NCI-H146 treated with DMSO at 0.1 percent for 48 hours (cell line): ENCODE measurements around the gene DPP4.
"Not testable (repeated sequence)": the region's sequence is repeated elsewhere in the genome, so short reads cannot be mapped to it uniquely, and the experiment has no call there.

ENCODE experiments used
- DNase-seq: peaks from one replicate; lab custom pipeline; 2025; ENCODE audit not compliant: unreplicated experiment; lab: John Stamatoyannopoulos, UW

Gene DPP4

DNA sequence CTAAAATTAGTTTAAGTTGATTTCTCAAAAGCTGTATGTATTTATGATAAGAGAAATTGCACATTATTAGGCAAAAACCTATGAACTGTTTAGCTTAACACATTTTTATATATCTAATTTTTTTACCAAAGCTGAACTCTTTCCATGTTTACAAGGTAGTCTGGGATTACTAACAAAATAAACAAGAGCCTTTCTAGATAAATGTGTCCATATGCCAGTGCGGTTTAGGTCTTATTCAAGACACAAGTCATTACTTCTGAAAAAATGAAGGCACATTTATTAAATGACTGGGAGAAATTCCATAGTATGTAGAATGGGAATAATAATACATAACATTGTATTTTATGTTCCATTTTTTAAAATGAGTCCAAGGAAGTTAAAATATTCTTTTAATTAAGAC is 82.0 kb downstream of the DPP4 start:
- no peak for DNase-seq

DNA sequence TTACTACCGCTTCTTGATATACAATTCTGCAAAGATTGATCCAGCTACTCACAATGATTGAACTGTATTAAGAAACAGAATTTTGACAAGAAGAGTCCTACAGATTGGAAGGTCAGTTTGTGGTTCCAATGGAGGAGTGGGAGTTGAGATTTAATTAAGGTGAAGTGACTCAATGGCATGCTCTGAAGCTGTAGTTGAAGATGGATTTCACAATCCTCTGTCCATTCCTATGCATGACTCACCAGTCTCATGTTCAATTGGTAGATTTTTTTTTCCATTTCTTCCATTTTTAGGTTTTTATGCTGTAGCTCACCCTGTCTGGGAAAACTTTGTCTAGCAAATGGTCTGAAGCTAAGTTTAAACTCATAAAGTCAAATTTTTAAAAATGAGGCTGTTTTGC is 83.3 kb downstream of the DPP4 start:
- no peak for DNase-seq

GRCh38 chr2:161990036-161990435 is 84.0 kb downstream of the DPP4 start:
- DNase-seq: no peak

DNA sequence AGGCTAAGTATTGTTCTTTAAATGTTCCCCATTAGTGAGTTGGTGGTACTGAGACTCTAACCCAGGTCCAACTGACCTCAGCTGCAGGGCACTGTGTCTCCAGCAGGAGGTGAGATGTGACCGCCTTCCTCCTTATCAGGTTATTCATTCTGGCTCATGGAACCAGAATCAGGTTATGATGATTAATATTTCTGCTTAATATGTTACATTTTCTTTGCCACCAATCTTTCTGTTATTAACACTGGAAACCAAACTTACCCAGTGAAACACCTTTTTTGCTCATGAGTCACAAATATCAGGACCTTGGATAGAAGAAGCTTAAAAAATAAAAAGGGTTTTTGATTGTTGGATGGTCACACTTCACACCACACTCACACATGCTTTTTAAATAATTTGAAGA is 85.4 kb downstream of the DPP4 start:
- no peak for DNase-seq

DNA sequence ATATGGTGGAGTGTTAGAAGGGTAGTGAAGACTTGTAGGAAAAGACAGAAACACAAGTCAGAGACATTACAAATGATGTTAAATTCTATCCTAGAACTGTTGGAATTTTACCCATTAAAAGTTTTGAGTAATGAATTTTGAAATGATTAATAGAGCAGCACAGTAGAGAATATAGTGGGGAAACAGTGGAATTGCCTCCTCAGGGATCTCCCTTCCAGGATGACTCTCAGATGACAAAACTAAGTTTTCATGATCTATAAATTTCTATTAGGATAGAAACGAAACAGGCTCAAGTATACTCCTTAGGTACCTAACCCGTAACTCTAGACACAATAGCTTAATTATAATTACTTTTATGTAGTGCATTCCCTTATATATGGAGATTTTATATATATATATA is 86.7 kb downstream of the DPP4 start:
- no peak for DNase-seq

DNA sequence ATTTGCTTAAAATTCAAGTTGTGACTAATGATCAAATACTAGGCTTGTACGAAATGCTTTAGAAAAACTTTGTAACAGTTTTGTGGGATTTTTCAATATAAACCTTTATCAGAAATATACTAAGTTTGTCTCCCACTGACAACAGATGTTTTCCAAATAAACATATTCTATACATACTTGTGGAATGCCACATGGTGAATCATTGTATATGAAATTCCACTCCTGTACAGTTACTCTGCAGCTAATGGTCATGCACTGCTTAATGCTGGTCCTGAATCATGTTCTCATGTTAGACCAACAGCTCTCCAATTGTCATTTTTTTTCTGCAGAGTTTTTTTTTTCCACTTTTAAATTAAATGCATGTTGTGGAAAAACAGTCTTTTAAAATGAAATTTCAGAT is 90.1 kb downstream of the DPP4 start:
- DNase-seq: no peak

GRCh38 chr2:161983331-161983651 is 90.7 kb downstream of the DPP4 start:
- no peak for DNase-seq

DNA sequence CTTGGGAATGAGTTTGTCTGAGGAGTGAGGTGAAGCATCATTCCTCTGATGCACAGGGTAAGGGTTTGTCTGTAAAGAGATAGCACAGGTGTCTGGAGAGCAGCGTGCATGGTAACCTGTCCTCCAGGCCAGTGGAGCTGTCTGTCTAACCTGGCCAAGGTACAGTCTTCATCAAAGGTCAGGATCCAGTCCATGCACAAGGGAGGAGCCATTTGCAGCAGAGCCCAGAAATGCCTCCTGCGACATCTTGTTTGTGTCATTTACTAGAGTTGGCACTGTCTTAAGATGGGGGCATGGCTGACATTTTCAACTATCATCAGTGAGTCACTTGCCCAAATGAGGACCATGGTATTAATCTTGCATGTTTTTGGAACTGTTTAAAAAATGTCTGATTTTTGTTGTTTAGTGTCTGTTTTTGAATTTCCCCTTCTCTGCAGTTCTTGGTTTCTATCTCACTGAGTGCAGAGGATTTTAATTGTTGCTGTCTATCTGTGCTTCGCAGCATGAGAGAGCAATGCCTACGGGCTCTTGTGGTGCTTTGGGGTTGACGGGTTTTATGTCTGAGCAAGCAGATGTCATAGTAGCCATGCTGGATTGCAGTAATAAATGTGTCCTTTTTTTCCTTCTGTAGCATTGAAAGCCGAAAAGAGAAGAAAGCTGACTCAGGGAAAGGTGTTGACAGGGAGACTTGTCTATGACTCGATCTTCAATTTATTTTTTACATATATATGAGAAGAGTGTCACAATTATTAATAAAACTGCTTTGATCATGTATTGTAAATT is 91.3 kb downstream of the DPP4 start:
- no peak for DNase-seq

- DNase-seq: no peak
Measured at GRCh38 chr2:161981679-161982250, 92.2 kb downstream of the DPP4 start.

GRCh38 chr2:161980976-161981375 is 93.0 kb downstream of the DPP4 start:
- no peak for DNase-seq

GRCh38 chr2:161979490-161979889 is 94.5 kb downstream of the DPP4 start:
- DNase-seq: no peak

DNA sequence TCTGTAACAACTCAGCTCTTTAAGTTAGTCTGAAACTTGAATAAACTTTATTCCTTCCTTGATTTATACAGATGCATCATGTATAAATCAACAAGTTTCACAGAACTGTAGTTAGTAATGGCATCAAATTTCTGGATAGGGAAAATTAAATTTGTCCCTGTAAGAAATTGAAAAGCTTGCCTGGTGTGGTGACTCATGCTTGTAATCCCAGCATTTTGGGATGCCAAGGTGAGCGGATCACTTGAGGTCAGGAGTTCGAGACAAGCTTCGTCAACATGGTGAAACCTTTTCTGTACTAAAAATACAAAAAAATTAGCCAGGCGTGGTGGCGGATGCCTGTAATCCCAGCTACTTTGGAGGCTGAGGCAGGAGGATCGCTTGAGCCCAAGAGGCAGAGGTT is 96.1 kb downstream of the DPP4 start:
- DNase-seq: not testable (repeated sequence)

DNA sequence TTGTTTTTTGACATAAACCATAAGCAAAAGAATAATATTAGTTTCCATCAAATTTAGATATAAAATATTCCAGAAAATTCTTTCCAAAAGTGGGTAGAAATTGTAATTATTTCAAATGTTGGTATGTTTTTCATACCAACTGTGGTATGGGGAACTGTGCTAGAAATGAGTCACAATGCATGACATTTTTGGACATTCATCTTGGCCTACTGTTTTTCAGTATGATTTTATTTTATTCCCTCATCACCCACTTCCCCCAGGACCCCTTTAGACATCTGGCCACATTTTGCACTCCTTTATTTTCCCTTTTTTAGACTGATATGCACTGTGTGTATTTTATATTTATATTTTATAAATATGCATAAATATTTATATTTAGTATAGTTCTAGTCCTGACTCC is 97.1 kb downstream of the DPP4 start:
- no peak for DNase-seq

GRCh38 chr2:161976295-161976694 is 97.7 kb downstream of the DPP4 start:
- no peak for DNase-seq

GRCh38 chr2:161975813-161976160 is 98.2 kb downstream of the DPP4 start:
- DNase-seq: no peak

DNA sequence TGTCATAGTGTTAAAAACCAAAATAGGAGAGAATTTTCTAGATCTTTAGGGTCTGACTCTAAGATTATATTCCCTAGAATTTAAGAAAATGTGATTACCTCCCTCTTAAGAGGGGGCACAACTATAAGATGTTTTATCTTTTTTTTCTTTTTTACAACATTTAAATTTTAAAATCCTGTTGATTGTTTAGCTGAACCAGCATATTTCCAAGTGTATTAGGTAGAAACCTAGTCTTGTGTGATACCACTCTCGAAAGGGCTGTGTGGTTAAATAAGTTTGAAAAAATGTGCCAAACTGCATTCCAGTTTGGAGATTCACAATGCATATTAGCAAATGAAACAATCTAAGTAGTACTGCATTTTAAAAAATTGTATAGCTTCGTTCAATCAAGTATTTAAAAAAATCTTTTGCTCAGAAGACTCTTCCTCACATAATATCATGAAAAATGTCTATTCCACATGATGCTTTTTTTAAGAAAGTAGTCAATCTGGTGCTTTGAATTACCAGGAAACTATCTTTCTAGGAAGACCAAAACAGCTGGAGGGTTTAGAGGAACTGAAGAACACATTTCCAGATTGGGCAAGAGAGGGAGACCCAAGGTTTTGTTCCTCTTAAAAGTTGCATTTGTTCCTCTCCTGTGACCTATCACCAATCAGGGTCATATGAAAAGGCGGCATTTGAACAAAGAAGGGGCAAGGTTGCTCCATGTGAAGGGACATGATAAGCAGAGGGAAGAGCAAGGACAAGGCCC is 98.8 kb downstream of the DPP4 start:
- DNase-seq: no peak

DNA sequence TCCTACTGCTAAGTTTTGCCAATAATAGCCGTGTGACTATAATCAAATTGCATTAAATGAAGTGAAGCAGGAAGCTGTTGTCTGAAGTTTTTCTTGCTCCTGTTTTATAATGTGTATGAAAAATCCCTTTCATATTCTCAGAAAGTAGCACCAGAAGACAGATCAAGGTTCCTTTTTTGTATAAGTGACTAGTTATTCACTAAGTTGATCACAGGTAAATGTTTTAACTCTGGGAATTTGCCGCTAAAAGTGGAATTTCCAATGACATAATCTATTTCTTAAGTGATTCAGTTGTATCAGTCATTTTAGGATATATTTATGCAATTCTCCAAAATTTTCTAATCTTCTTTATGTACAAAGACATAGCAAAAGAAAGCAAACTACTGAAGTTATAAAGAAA is 99.6 kb downstream of the DPP4 start:
- DNase-seq: no peak

GRCh38 chr2:161972866-161973265 is 101.1 kb downstream of the DPP4 start:
- DNase-seq: no peak

- no peak for DNase-seq
Measured at GRCh38 chr2:161972232-161972631, 101.8 kb downstream of the DPP4 start.

- DNase-seq: no peak
Measured at GRCh38 chr2:161971551-161971950, 102.5 kb downstream of the DPP4 start.

- no peak for DNase-seq
Measured at GRCh38 chr2:161969159-161969558, 104.9 kb downstream of the DPP4 start.

GRCh38 chr2:161965994-161966393 is 108.0 kb downstream of the DPP4 start:
- DNase-seq: no peak

GRCh38 chr2:161964160-161964559 is 109.9 kb downstream of the DPP4 start:
- DNase-seq: no peak
